B cell (primary cell): ENCODE results near the gene ME1. TPM values are rescaled to one million over a fixed set of nuclear protein-coding genes. Genes with fewer than 3 reads are reported as not detected.
"Not testable (repeated sequence)": the region's sequence is repeated elsewhere in the genome, so short reads cannot be mapped to it uniquely, and the experiment has no call there.

ENCODE experiments used
- ATAC-seq: fragments of 200-7000 bp; cut with Tn5 transposase; one replicate; pipeline ENCODE4 v1.10.0; 2021; ENCODE audit warnings: low read depth, mild to moderate bottlenecking, moderate number of reproducible peaks, moderate library complexity
- CTCF ChIA-PET: fragments of 350-600 bp; sonication (Branson Sonifier 250); formaldehyde crosslinking; loops from one replicate; lab custom pipeline; 2021; ENCODE audit warnings: antibody characterized with exemption, inconsistent platforms; lab: Charles Lee
- POLR2A ChIA-PET: fragments of 350-600 bp; sonication (Branson Sonifier 250); formaldehyde crosslinking; loops from one replicate; lab custom pipeline; 2021; ENCODE audit warnings: antibody characterized with exemption; lab: Charles Lee
- DNase-seq: peaks from one replicate; pipeline ENCODE4 v3.0.0; 2013
- H2AFZ ChIP-seq: 2 replicates; pipeline ENCODE4 v1.6.1; 2012; ENCODE audit warnings: mild to moderate bottlenecking, low read depth, low read length; ENCODE audit not compliant: insufficient read depth, poor library complexity, severe bottlenecking
- H3K27ac ChIP-seq, 2 donors: 1 replicate in 1 of 2; 2 replicates in 1 of 2; pipeline ENCODE4 v1.5.1; 2012 to 2013; ENCODE audit warnings: low read length in 2 of 2, mild to moderate bottlenecking in 2 of 2, moderate library complexity in 1 of 2
- H3K27me3 ChIP-seq, 4 experiments: fragments of 200-600 bp in 1 of 4; sonication (generic) in 1 of 4; replicated peaks in 1 of 4; 1 replicate in 2 of 4; 2 replicates in 2 of 4; pipeline versions ENCODE4 v1.6.1 to v1.7.0; 2013 to 2016; ENCODE audit warnings: low read length in 3 of 4, mild to moderate bottlenecking in 2 of 4, mixed read lengths in 1 of 4, moderate library complexity in 1 of 4; ENCODE audit not compliant: insufficient read depth in 4 of 4, control insufficient read depth in 3 of 4; ENCODE audit errors: control extremely low read depth in 1 of 4
- H3K36me3 ChIP-seq, 2 experiments: replicated peaks in 1 of 2; 1 replicate in 1 of 2; 2 replicates in 1 of 2; pipeline versions ENCODE4 v1.6.1 to v1.7.1; 2013; ENCODE audit warnings: low read length in 1 of 2; ENCODE audit not compliant: insufficient read depth in 2 of 2, control insufficient read depth in 1 of 2; ENCODE audit errors: control extremely low read depth in 1 of 2, extremely low read depth in 1 of 2
- H3K4me1 ChIP-seq, 2 donors: fragments of 200-600 bp in 1 of 2; sonication (generic) in 1 of 2; 1 replicate in 1 of 2; 2 replicates in 1 of 2; pipeline versions ENCODE4 v1.5.1 to v1.6.1; 2013 to 2017; ENCODE audit warnings: low read length in 2 of 2; ENCODE audit not compliant: control insufficient read depth in 2 of 2, insufficient read depth in 2 of 2
- H3K4me2 ChIP-seq: replicated peaks from 2 replicates; pipeline ENCODE3; 2012; ENCODE audit warnings: mild to moderate bottlenecking, low read depth, low read length; ENCODE audit not compliant: poor library complexity, severe bottlenecking
- H3K4me3 ChIP-seq, 5 experiments: fragments of 200-600 bp in 1 of 5; sonication (generic) in 1 of 5; 1 replicate in 3 of 5; 2 replicates in 2 of 5; pipeline versions ENCODE4 v1.5.1 to v1.7.0; 2011 to 2016; ENCODE audit warnings: low read length in 4 of 5, mild to moderate bottlenecking in 4 of 5, low read depth in 2 of 5, control low read depth in 1 of 5, moderate library complexity in 1 of 5; ENCODE audit not compliant: insufficient read depth in 1 of 5; ENCODE audit errors: control extremely low read depth in 1 of 5, extremely low read depth in 1 of 5
- H3K79me2 ChIP-seq: fragments of 200-600 bp; sonication (generic); one replicate; pipeline ENCODE4 v1.6.0; 2016; ENCODE audit warnings: low read length; ENCODE audit not compliant: control insufficient read depth, insufficient read depth
- H3K9ac ChIP-seq: fragments of 200-600 bp; sonication (generic); 2 replicates; pipeline ENCODE4 v1.6.1; 2017; ENCODE audit warnings: mild to moderate bottlenecking, low read length, moderate library complexity
- H3K9me3 ChIP-seq, 3 donors: one replicate each; pipeline versions ENCODE4 v1.6.1 to v1.7.1; 2013; ENCODE audit warnings: low read length in 2 of 3; ENCODE audit not compliant: control insufficient read depth in 2 of 3, insufficient read depth in 1 of 3; ENCODE audit errors: control extremely low read depth in 1 of 3
- H4K20me1 ChIP-seq: 2 replicates; pipeline ENCODE4 v1.6.0; 2012; ENCODE audit warnings: mild to moderate bottlenecking, low read length; ENCODE audit not compliant: insufficient read depth, control insufficient read depth, poor library complexity, severe bottlenecking
- H3K27ac Mint-ChIP-seq: one replicate; pipeline ENCODE4 v1.8.0; 2021; ENCODE audit warnings: mixed read lengths
- H3K27me3 Mint-ChIP-seq: one replicate; pipeline ENCODE4 v1.8.0; 2021; ENCODE audit warnings: mixed read lengths
- H3K4me1 Mint-ChIP-seq: one replicate; pipeline ENCODE4 v1.8.0; 2021; ENCODE audit warnings: mixed read lengths
- H3K4me3 Mint-ChIP-seq: one replicate; pipeline ENCODE4 v1.8.0; 2021; ENCODE audit warnings: mixed read lengths
- H3K9me3 Mint-ChIP-seq: one replicate; pipeline ENCODE4 v1.8.0; 2022; ENCODE audit warnings: mixed read lengths; ENCODE audit not compliant: insufficient read depth
- EZH2 ChIP-seq: IDR thresholded peaks from 2 replicates; pipeline ENCODE4 v1.6.1; 2012; ENCODE audit warnings: borderline replicate concordance, low read depth, mild to moderate bottlenecking, moderate library complexity, low read length; ENCODE audit not compliant: insufficient read depth, poor library complexity, severe bottlenecking
- WGBS: methylation state at CpG from one replicate; pipeline ENCODE4 v1.1.5; 2013; ENCODE audit warnings: missing lambda C conversion rate; ENCODE audit not compliant: insufficient coverage; 5-methylcytosine and 5-hydroxymethylcytosine counted together
- intact Hi-C: fragments of 100-400 bp; cut with micrococcal nuclease; formaldehyde crosslinking; loops from one replicate; pipeline ENCODE4 v1.10.0; 2022
- polyA plus RNA-seq: library from polyadenylated mRNA; depleted of rRNA; stranded (reverse); fragments of >200 nt; gene quantifications from 2 replicates; pipeline ENCODE4 v1.2.3, GENCODE V29; 2012
- total RNA-seq, 2 donors: library from RNA; stranded (reverse); fragments of 120-200 nt in 1 of 2; gene quantifications; 1 replicate in 1 of 2; 2 replicates in 1 of 2; pipeline versions ENCODE4 v1.2.3 to v1.2.4, GENCODE V29; 2013 to 2022
- TF ChIP-seq, protein P1 (sequence below): fragments of 200-600 bp; IDR thresholded peaks from one replicate; pipeline ENCODE4 v1.8.0; 2022; ENCODE audit warnings: antibody characterized with exemption, mild to moderate bottlenecking

ME1 gene
- total and polyA plus RNA-seq, 2 donors (not counting 1 experiment from before 2014, with no cell fraction given), result not detected

- no peaks in the 10 kb centered on the region for H4K20me1 ChIP-seq
- no peak for TF ChIP-seq EZH2
- TF ChIP-seq, protein P1, sequence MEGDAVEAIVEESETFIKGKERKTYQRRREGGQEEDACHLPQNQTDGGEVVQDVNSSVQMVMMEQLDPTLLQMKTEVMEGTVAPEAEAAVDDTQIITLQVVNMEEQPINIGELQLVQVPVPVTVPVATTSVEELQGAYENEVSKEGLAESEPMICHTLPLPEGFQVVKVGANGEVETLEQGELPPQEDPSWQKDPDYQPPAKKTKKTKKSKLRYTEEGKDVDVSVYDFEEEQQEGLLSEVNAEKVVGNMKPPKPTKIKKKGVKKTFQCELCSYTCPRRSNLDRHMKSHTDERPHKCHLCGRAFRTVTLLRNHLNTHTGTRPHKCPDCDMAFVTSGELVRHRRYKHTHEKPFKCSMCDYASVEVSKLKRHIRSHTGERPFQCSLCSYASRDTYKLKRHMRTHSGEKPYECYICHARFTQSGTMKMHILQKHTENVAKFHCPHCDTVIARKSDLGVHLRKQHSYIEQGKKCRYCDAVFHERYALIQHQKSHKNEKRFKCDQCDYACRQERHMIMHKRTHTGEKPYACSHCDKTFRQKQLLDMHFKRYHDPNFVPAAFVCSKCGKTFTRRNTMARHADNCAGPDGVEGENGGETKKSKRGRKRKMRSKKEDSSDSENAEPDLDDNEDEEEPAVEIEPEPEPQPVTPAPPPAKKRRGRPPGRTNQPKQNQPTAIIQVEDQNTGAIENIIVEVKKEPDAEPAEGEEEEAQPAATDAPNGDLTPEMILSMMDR, result no peak
- no peaks in the 10 kb centered on the region for H3K9me3 ChIP-seq
- peaks cover 0 to 3% (median 0%) of the 10 kb centered on the region in 4 experiments for H3K27me3 ChIP-seq
- Mint-ChIP-seq H3K27me3 (no peaks in the 10 kb centered on the region), H3K9me3 (no peaks in the 10 kb centered on the region), H3K4me3 (no peak overlapping the region), H3K4me1 (no peaks in the 10 kb centered on the region), H3K27ac (no peak overlapping the region)
- H3K4me2 ChIP-seq, result no peak overlapping the region
- no peak overlapping the region for H2AFZ ChIP-seq
- no peak overlapping the region for H3K9ac ChIP-seq
- H3K27ac ChIP-seq, result no peak overlapping the region
- no peak for ATAC-seq
- no peaks in the 10 kb centered on the region for H3K4me1 ChIP-seq
- CTCF ChIA-PET, result no interaction called here
- intact Hi-C loops, result no loop called here
- WGBS, result no CpG with 5 or more reads among the region's 1 CpG
- no peak overlapping the region for H3K4me3 ChIP-seq
- no peaks in the 10 kb centered on the region for H3K79me2 ChIP-seq
- H3K36me3 ChIP-seq, result no peaks in the 10 kb centered on the region
- POLR2A ChIA-PET, result no interaction called here
- no peak for DNase-seq
Measured at GRCh38 chr6:83367104-83367503, 63.7 kb downstream of the ME1 start.

DNA sequence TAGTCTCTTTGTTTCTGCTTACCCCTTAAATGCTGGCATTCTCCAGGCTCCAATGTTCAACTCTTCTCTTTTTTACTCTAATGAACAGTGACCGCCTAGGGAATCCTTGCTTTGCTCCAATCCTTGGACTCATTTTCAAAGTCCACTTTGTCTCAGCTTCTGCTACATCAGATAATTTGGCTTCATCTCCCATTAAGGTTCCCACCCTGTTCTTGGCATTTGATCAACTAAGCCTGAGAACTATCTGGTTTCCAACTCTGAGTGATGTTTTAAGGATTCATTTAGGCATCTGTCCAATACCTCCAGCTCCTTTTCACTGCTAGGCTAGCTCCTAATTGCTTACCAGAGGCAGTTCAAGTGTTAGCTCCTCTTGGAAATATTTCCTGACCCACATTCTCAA, 64.9 kb downstream of the ME1 start:
- Mint-ChIP-seq H3K27me3 (no peaks in the 10 kb centered on the region), H3K4me1 (no peaks in the 10 kb centered on the region), H3K9me3 (peaks cover under 1% of the 10 kb centered on the region), H3K4me3 (no peak overlapping the region), H3K27ac (no peak overlapping the region)
- Histone ChIP-seq H3K4me2 (no peak overlapping the region), H3K27me3 (peaks cover 0 to 3% (median 0%) of the 10 kb centered on the region in 4 experiments), H3K9me3 (no peaks in the 10 kb centered on the region), H3K79me2 (no peaks in the 10 kb centered on the region), H2AFZ (no peak overlapping the region), H3K4me1 (no peaks in the 10 kb centered on the region), H4K20me1 (no peaks in the 10 kb centered on the region), H3K9ac (no peak overlapping the region), H3K4me3 (no peak overlapping the region), H3K36me3 (no peaks in the 10 kb centered on the region), H3K27ac (no peak overlapping the region)
- intact Hi-C loops, result no loop called here
- ChIA-PET POLR2A (no interaction called here), CTCF (no interaction called here)
- TF ChIP-seq, protein P1, result no peak
- no peak for TF ChIP-seq EZH2
- ATAC-seq, result no peak
- 100% methylated on average over 1 of the region's 1 CpG for WGBS
- no peak for DNase-seq

- H3K9me3 Mint-ChIP-seq, H3K79me2 ChIP-seq, H3K27ac ChIP-seq, H3K4me1 Mint-ChIP-seq, intact Hi-C loops, H3K4me3 ChIP-seq, H3K27ac Mint-ChIP-seq, H3K4me2 ChIP-seq, H3K9me3 ChIP-seq, H3K9ac ChIP-seq, H3K4me3 Mint-ChIP-seq, H3K27me3 ChIP-seq, H3K4me1 ChIP-seq, CTCF ChIA-PET, H4K20me1 ChIP-seq, H2AFZ ChIP-seq, POLR2A ChIA-PET, H3K27me3 Mint-ChIP-seq, ATAC-seq, H3K36me3 ChIP-seq, DNase-seq: not testable (repeated sequence)
- 88% methylated on average over 5 of the region's 6 CpGs for WGBS
Measured at GRCh38 chr6:83362349-83362748, 68.5 kb downstream of the ME1 start.
